Amygdala (tissue), 56 donors: ENCODE measurements around the gene YY1.

Experiments
- DNase-seq, 56 donors: peaks; one replicate each; lab custom pipeline; 2025; lab: John Stamatoyannopoulos, UW

The YY1 gene

DNA sequence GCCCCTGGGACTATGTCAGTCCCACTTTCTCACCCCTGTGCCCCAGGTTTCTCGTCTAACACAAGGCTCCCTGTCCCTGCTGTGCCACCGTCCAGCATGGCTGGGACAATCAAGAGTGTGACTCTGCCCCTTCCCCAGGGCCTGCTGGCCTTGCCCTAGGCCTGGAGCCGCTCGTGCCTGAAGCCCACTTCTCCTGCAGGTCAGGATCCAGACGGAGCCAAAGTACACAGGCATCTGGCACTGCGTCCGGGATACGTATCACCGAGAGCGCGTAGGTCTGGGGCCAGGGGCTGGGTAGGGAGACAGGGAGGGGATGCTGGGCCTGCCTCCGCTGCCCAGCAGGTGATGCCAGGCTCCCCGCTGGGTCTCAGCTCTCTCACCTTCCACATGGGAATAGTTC, 87.0 kb downstream of the YY1 start:
- no peak for DNase-seq

DNA sequence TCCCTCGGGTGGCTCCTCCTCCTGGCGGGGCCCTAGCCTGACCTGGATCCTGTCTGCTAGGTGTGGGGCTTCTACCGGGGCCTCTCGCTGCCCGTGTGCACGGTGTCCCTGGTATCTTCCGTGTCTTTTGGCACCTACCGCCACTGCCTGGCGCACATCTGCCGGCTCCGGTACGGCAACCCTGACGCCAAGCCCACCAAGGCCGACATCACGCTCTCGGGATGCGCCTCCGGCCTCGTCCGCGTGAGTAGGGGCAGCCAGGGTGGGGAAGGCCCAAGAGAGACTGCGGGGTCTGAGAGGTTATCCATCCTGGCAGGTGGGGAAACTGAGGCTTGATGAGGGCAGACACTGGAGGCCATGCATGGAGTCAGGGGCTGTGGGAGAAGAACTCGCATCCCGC, 88.2 kb downstream of the YY1 start:
- no peak for DNase-seq

DNA sequence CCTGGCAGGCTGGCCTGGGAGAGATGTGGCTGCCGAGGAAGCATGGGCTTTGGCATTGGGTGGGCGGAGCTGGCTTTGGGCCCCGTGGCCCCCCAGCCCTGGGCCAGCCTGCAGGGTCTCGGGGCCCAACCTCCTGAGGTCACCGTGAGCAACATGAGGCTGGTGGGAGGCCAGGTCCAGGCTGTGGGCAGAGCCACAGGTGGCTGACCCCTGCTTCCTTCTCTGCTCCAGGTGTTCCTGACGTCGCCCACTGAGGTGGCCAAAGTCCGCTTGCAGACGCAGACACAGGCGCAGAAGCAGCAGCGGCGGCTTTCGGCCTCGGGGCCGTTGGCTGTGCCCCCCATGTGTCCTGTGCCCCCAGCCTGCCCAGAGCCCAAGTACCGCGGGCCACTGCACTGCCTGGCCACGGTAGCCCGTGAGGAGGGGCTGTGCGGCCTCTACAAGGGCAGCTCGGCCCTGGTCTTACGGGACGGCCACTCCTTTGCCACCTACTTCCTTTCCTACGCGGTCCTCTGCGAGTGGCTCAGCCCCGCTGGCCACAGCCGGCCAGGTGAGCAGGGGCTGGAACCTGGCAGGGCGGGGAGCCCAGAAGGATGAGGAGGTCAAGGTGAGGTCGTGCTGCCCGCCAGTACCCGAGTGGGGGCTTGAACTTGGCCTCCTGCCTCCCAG, 89.7 kb downstream of the YY1 start:
- DNase-seq: no peak

DNA sequence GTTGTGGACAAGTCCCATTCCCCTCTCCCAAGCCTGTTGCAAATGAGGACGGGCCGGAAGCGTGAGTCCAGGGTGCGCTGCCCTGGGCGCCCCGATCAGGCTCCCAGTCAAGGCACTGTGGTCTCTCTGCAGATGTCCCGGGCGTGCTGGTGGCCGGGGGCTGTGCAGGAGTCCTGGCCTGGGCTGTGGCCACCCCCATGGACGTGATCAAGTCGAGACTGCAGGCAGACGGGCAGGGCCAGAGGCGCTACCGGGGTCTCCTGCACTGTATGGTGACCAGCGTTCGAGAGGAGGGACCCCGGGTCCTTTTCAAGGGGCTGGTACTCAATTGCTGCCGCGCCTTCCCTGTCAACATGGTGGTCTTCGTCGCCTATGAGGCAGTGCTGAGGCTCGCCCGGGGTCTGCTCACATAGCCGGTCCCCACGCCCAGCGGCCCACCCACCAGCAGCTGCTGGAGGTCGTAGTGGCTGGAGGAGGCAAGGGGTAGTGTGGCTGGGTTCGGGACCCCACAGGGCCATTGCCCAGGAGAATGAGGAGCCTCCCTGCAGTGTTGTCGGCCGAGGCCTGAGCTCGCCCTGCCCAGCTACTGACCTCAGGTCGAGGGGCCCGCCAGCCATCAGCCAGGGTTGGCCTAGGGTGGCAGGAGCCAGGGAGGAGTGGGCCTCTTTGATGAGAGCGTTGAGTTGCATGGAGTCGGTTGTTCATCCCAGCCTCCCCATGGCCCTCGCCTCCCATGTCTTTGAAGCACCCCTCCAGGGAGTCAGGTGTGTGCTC, 90.5 kb downstream of the YY1 start:
- no peak for DNase-seq

DNA sequence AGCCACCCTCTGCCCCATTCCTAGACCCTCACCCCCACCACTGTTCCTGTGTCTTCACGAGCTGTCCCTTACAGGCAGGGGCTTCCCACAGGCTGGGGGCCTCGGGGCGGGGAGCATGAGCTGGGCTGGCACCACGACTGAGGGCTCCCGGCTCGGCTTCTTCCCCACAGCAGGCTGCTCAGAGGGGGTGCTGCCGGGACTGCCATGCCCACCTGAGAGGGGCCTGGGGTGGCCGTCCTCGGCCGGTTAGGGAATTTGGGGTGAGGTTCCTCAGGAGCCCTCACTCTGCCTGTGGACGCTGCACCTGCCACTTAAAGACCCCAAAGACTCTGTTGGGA, 91.0 kb downstream of the YY1 start:
- DNase-seq: no peak

DNA sequence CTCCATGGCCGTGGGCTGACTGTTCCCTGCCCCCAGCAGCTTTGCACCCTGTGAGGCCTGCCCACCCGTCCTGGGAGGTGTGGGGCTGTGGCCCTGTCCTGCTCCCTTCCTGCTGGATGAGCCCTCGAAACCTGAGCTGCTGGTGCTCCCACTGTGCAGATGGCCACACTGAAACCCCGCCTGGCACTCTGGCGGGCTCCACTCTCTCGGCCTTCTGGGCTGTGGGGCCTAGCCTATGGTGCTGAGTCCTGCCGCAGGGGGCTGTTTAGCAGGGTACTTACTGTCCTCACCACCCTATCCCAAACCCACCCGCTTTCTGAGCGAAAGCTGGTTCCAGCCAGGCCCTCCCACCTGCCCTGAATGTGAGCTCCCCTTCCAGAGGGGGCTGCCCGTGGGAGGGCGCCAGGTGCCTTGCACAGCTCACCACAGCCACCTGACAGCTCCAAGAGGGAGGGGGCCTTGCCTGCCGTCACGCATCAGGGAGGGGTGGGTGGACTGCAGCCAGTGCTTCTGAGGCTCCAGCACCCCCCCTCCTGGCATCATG, 91.5 kb downstream of the YY1 start:
- no peak for DNase-seq

DNA sequence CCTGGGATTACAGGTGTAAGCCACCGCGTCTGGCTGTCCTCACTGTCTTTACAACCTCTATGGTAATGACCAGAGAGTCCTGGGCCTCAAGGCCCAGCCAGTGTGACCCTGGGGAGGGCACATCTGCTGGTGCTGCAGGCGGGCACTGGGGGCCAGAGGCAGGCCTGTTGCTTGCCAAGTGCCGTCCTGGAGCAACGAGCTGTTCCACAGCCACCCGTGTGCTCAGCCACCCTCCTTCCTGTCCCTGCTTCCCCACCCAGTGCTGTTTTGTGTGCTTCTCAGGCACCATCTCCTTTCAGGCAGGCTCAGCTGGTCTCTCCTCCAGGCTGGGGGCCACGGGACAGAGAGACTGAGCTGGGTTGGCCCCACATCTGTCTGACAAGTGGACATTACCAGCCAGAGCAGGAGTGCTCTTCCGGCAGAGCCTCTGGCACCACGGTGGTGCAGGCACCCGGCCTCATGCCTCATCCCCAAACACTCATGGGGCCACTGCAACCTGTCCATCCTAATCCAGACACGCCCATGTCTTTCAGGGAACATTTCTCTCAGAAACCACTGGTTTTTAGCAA, 93.2 kb downstream of the YY1 start:
- DNase-seq: no peak
